Coronary artery (tissue), 2 donors: ENCODE measurements around the gene SLC30A1.

ENCODE experiments used
- DNase-seq: peaks from one replicate; pipeline ENCODE4 v3.0.0-alpha.2; 2017; ENCODE audit warnings: low spot score
- H3K27ac ChIP-seq, 2 donors: fragments of 200-600 bp; sonication (generic); one replicate each; pipeline ENCODE4 v1.5.1; 2016 to 2019
- H3K4me3 ChIP-seq: fragments of 200-600 bp; sonication (generic); 2 replicates; pipeline ENCODE4 v1.5.1; 2016; ENCODE audit warnings: mild to moderate bottlenecking, moderate library complexity
- CTCF ChIP-seq: fragments of 200-600 bp; sonication (generic); IDR thresholded peaks from one replicate; pipeline ENCODE4 v1.5.1; 2019; ENCODE audit warnings: antibody characterized with exemption

The SLC30A1 gene

GRCh38 chr1:211535346-211535745 is 43.6 kb downstream of the SLC30A1 start:
- TF ChIP-seq CTCF: no peak
- Histone ChIP-seq H3K4me3 (no peak overlapping the region), H3K27ac (no peak overlapping the region)
- DNase-seq: no peak

GRCh38 chr1:211534545-211535291 is 44.2 kb downstream of the SLC30A1 start:
- Histone ChIP-seq H3K27ac (no peak overlapping the region), H3K4me3 (no peak overlapping the region)
- no peak for DNase-seq
- TF ChIP-seq CTCF: no peak

DNA sequence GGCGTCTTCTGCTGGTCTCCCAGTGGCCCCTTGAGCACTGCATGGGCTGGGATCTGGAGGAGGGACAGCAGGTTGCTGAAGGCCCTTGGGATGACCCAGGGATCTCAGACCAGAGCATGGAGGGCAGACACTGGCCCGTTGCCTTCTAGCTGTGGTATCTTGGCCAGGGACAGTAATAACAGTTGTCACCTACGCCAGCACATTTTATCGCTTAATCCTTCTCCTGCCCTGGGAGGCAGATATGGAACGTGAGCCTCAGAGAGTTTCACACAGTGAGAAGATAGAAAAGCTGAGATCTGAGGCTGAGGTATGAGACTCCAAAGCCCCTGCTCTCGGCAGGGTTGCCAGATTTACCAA is 46.9 kb downstream of the SLC30A1 start:
- no peak for DNase-seq
- Histone ChIP-seq H3K4me3 (no peak overlapping the region), H3K27ac (no peak overlapping the region)
- TF ChIP-seq CTCF: no peak

DNA sequence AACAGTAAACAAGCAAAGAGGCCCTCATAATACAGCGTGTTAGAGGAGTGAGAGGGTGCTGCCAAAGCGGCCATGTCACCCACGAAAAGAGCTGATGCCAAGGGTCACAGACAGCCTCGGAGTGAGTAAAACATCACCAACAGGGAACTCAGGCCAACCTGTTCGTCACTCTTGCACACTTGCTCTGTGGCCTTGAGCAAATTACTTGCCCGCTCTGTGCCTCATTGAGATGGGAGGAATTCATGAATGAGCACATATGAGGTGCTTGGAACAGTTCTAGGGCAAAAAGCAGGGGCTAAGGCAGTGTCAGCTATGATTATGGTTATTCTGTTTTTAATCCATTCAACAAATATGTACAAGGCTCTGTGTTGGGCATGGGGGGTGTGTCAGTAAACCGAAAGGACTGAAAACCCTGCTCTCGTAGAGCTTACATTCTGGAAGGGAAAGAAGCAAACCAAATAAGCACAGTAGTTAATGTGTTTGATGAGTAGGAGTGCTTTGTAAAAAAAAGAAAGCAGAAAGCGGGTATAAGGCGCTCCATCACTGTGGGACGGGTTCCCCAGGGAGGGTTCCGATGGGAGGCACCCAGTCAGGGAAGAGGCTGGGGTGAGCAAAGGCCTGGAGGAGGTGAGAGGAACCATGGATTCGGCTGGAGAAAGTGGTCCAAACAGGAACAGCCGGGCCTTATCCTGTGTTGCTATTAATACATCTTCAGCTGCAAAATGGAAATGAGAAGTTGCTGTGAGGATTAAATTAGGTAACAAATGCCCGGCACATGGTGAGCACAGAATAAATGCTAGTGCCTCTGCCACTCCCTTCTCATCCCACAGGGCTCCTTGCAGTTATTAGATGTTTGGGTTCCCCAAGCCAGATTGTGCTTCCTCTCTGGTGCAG is 47.5 kb downstream of the SLC30A1 start:
- DNase-seq: no peak
- H3K4me3 ChIP-seq: no peak overlapping the region
- no peak for TF ChIP-seq CTCF
- no peak overlapping the region for H3K27ac ChIP-seq

GRCh38 chr1:211530102-211530501 is 48.9 kb downstream of the SLC30A1 start:
- no peak for DNase-seq
- no peak for TF ChIP-seq CTCF
- Histone ChIP-seq H3K4me3 (no peak overlapping the region), H3K27ac (no peak overlapping the region)

DNA sequence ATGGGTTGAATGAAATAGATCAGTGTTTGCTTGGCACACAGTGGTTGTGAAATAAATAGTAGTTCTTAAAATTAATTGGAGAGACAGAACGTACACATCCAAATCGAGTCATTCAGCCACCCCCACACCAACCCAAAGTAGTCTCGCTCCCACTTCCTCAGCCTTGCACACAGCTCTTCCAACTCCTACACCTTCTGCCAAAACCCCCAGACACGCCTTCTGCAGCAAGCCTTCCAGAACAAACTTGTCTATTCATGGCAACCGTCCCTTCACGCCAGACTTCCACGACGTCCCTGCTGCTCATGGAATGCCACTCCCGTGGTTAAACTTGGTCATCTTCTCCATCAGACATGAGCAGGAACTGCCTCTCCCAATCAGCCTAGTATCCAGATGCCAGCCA is 49.5 kb downstream of the SLC30A1 start:
- no peak overlapping the region for H3K4me3 ChIP-seq
- no peak for TF ChIP-seq CTCF
- no peak overlapping the region for H3K27ac ChIP-seq
- no peak for DNase-seq
